Measurements from ENCODE around the gene ALDOA.

ALDOA gene

DNA sequence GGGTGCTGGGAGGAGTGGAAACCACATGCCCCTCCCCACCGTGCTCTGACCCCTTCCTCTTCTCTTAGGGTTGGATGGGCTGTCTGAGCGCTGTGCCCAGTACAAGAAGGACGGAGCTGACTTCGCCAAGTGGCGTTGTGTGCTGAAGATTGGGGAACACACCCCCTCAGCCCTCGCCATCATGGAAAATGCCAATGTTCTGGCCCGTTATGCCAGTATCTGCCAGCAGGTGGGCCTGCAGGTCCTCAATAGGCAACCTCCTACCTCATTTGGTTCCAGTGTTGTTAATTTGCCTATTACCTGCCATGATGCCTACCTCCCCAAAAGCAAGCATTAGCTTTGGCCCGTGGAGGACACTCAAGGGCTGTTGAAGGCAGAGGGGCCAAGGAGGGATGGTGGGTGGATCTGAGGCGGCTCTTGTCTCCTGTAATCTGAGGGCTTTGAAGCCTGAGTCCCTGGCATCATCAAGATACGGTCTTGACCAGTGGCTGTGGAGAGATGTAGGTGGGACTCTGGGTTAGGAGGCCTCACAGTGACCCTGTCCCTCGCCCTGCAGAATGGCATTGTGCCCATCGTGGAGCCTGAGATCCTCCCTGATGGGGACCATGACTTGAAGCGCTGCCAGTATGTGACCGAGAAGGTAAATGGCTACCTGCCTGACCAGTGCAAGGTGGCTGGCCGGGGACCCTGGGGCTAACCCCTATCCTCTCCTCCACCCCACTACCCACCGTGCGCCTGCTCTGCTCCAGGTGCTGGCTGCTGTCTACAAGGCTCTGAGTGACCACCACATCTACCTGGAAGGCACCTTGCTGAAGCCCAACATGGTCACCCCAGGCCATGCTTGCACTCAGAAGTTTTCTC, 3.4 kb downstream of the ALDOA start:
- Histone ChIP-seq H3K4me1 (ENCODE audit: control insufficient read depth, insufficient read depth, low read length) (peaks cover 16% of the 10 kb centered on the region), H3K36me3 (ENCODE audit: control insufficient read depth, insufficient read depth, low read length) (peaks cover 38% of the 10 kb centered on the region), H3K27ac (ENCODE audit: insufficient read depth, low read depth, low read length, poor library complexity, severe bottlenecking) (no peak overlapping the region), H3K9me3 (ENCODE audit: control insufficient read depth, low read length) (no peaks in the 10 kb centered on the region), H3K4me3 (ENCODE audit: insufficient read depth, low read depth, low read length) (no peak overlapping the region), H3K27me3 (ENCODE audit: control insufficient read depth, insufficient read depth, low read length, poor library complexity, severe bottlenecking) (no peaks in the 10 kb centered on the region)
- WGBS, 2 experiments: 95 to 96% methylated on average over 17 of the region's 17 CpGs

DNA sequence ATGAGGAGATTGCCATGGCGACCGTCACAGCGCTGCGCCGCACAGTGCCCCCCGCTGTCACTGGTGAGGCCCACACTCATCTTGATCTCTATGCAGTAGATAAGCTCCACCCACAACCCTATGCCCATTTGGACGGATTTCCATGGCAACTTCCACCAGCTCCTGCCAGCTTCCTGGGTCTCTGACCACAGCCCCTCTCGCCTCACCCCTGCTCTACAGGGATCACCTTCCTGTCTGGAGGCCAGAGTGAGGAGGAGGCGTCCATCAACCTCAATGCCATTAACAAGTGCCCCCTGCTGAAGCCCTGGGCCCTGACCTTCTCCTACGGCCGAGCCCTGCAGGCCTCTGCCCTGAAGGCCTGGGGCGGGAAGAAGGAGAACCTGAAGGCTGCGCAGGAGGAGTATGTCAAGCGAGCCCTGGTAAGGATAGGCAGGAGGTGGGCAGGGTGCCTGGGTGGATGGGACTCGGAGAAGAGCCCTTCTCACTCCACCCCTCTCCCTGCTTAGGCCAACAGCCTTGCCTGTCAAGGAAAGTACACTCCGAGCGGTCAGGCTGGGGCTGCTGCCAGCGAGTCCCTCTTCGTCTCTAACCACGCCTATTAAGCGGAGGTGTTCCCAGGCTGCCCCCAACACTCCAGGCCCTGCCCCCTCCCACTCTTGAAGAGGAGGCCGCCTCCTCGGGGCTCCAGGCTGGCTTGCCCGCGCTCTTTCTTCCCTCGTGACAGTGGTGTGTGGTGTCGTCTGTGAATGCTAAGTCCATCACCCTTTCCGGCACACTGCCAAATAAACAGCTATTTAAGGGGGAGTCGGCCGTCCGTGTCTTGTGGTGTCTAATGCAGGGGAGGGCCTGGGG, 4.3 kb downstream of the ALDOA start:
- no peaks in the 10 kb centered on the region for H3K9me3 ChIP-seq (ENCODE audit: control insufficient read depth, low read length)
- H3K36me3 ChIP-seq (ENCODE audit: control insufficient read depth, insufficient read depth, low read length): peaks cover 38% of the 10 kb centered on the region
- no peaks in the 10 kb centered on the region for H3K27me3 ChIP-seq (ENCODE audit: control insufficient read depth, insufficient read depth, low read length, poor library complexity, severe bottlenecking)
- 95% methylated on average over 31 of the region's 31 CpGs for WGBS, 2 experiments
- H3K27ac ChIP-seq (ENCODE audit: insufficient read depth, low read depth, low read length, poor library complexity, severe bottlenecking): no peak overlapping the region
- no peak overlapping the region for H3K4me3 ChIP-seq (ENCODE audit: insufficient read depth, low read depth, low read length)
- H3K4me1 ChIP-seq (ENCODE audit: control insufficient read depth, insufficient read depth, low read length): peaks cover 14% of the 10 kb centered on the region

DNA sequence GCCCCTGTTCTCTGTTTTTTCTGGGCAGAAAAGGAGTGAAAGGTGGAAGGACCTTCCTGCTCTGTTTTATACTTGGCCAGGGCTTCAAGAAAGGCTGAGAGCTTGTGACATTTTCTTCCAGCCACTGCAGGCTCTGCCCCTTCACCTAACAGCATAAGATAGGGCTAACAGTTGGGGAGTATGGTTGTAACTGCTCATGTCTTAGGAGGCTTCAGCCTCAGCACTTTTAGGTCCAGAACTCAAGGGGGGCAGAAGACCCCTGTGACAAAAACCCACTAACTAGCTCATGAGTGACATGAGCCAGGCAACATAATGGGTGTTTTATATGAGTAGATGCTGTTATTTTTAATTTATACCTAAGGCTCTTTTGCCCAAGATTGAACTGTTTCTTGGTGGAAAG, 4.9 kb downstream of the ALDOA start:
- peaks cover 38% of the 10 kb centered on the region for H3K36me3 ChIP-seq (ENCODE audit: control insufficient read depth, insufficient read depth, low read length)

DNA sequence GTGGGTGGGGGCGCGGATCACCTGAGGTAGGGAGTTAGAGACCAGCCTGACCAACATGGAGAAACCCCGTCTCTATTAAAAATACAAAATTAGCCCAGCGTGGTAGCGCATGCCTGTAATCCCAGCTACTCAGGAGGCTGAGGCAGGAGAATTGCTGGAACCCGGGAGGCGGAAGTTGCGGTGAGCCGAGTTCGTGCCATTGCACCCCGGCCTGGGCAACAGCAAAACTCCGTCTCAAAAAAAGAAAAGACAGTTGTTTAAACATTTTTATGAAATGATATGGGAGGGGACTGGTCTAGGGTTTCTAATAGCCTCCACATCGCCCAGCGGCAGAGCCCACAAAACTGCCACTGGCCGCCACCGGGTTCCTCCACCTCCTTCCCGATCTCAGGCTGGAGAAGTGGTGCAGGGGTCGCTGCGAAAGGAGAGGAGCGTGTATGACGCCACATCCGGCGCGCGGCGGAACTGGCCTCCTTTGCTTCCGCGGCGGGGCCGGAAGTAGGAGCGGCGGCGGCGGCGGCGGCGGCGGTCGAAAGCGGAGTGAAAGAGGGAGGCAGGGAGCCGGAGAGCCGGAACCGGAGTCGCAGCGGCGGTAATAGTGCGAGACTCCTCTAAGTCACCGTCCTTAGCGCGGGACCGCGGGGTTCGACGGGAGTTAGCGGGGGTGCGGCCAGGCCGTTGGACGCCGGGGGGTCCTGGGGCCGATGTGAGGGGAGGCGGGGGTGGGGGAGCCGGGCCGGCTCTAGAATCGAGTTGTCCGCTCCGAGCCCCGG, 10.1 kb downstream of the ALDOA start, which contains the start of gene PPP4C:
TSS of gene PPP4C (plus strand) at position 492 of the 773 bp plus-strand sequence. CDS start 384 bp downstream, outside the sequence.
- Histone ChIP-seq H3K4me1 (ENCODE audit: control insufficient read depth, insufficient read depth, low read length) (no peaks in the 10 kb centered on the region), H3K36me3 (ENCODE audit: control insufficient read depth, insufficient read depth, low read length) (peaks cover 19% of the 10 kb centered on the region)
- WGBS, 2 experiments: 7 to 8% methylated on average over 67 of the region's 67 CpGs

More for the DNA sequence above, 4.9 kb downstream of the ALDOA start:
- no peak overlapping the region for H3K27ac ChIP-seq (ENCODE audit: insufficient read depth, low read depth, low read length, poor library complexity, severe bottlenecking)
- no peaks in the 10 kb centered on the region for H3K9me3 ChIP-seq (ENCODE audit: control insufficient read depth, low read length)
- H3K4me1 ChIP-seq (ENCODE audit: control insufficient read depth, insufficient read depth, low read length): peaks cover 14% of the 10 kb centered on the region
- no peaks in the 10 kb centered on the region for H3K27me3 ChIP-seq (ENCODE audit: control insufficient read depth, insufficient read depth, low read length, poor library complexity, severe bottlenecking)
- no peak overlapping the region for H3K4me3 ChIP-seq (ENCODE audit: insufficient read depth, low read depth, low read length)

DNA sequence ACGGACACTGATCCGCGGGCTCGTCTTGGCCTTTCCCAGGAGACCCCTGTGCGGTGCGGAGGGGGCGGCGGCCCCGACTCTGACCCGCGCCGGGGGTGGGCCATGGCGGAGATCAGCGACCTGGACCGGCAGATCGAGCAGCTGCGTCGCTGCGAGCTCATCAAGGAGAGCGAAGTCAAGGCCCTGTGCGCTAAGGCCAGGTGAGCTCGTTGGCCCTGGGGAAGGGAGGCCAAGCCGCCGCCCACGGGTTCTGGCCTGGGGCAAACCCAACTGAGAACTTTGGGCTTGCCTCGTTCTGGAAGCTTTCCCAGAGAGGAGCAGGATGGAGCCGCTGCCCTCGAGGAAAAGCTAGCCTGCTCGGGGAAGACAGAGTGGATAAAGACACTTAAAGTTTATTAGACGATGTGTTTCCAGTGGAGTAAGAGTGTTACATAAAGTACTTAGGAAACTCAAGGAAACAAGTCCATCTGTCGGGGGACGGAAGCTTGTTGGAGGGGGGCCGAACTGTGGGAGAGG, 10.8 kb downstream of the ALDOA start:
- Histone ChIP-seq H3K9me3 (ENCODE audit: control insufficient read depth, low read length) (no peaks in the 10 kb centered on the region), H3K27ac (ENCODE audit: insufficient read depth, low read depth, low read length, poor library complexity, severe bottlenecking) (peak overlapping the region; percentile 69), H3K36me3 (ENCODE audit: control insufficient read depth, insufficient read depth, low read length) (peaks cover 25% of the 10 kb centered on the region), H3K4me3 (ENCODE audit: insufficient read depth, low read depth, low read length) (peak overlapping the region; percentile 89), H3K4me1 (ENCODE audit: control insufficient read depth, insufficient read depth, low read length) (no peaks in the 10 kb centered on the region), H3K27me3 (ENCODE audit: control insufficient read depth, insufficient read depth, low read length, poor library complexity, severe bottlenecking) (no peaks in the 10 kb centered on the region)
- 7% methylated on average over 33 of the region's 33 CpGs for WGBS, 2 experiments

More for the DNA sequence above, 10.1 kb downstream of the ALDOA start, which contains the start of gene PPP4C:
- H3K27me3 ChIP-seq (ENCODE audit: control insufficient read depth, insufficient read depth, low read length, poor library complexity, severe bottlenecking): no peaks in the 10 kb centered on the region
- H3K9me3 ChIP-seq (ENCODE audit: control insufficient read depth, low read length): no peaks in the 10 kb centered on the region
- H3K4me3 ChIP-seq (ENCODE audit: insufficient read depth, low read depth, low read length): peak within 1 kb of the TSS; percentile 89
- H3K27ac ChIP-seq (ENCODE audit: insufficient read depth, low read depth, low read length, poor library complexity, severe bottlenecking): peak within 1 kb of the TSS; percentile 69

DNA sequence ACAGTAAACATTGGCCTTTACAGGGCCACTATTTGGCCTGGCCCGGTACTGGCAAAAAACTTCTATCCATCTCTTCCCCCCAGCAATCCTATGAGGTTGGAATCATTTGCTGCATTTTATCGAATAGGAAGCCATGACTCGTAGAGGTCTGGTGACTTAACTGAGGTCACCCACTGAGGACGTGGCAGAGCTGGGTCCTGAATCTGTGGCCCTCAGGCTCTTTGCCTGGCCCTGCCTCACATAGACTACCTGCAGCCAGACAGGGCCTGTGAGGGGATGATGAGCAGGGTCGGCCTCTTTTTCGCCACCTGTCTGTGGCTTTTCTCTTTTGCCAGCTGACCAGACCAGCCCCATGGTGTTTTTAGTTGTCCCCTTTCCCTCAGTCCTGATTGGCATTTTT, 12.1 kb downstream of the ALDOA start:
- Histone ChIP-seq H3K4me3 (ENCODE audit: insufficient read depth, low read depth, low read length) (no peak overlapping the region), H3K27me3 (ENCODE audit: control insufficient read depth, insufficient read depth, low read length, poor library complexity, severe bottlenecking) (no peaks in the 10 kb centered on the region), H3K4me1 (ENCODE audit: control insufficient read depth, insufficient read depth, low read length) (no peaks in the 10 kb centered on the region), H3K27ac (ENCODE audit: insufficient read depth, low read depth, low read length, poor library complexity, severe bottlenecking) (no peak overlapping the region), H3K36me3 (ENCODE audit: control insufficient read depth, insufficient read depth, low read length) (peaks cover 29% of the 10 kb centered on the region), H3K9me3 (ENCODE audit: control insufficient read depth, low read length) (no peaks in the 10 kb centered on the region)
- 92 to 97% methylated on average over 6 of the region's 6 CpGs for WGBS, 2 experiments

DNA sequence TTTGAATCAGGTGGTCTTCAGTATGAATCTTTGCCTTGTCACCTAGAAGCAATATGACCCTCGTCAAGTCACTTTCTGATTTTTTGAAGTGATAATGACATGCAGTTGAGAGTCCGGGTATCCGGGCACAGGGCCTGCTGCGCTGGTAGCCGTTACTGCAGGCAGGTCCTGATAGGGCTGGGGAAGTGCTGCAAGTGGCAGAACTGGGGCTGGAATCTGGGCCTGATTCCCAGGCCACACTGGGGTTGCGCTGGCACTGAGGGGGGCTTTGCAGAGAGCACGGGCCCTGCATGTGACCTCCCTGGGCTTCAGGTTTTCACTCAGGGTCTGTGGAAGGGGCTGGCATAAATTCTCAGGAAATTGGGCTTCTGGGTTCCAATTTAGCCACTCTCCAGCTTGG, 13.2 kb downstream of the ALDOA start:
- Histone ChIP-seq H3K27ac (ENCODE audit: insufficient read depth, low read depth, low read length, poor library complexity, severe bottlenecking) (no peak overlapping the region), H3K27me3 (ENCODE audit: control insufficient read depth, insufficient read depth, low read length, poor library complexity, severe bottlenecking) (no peaks in the 10 kb centered on the region), H3K9me3 (ENCODE audit: control insufficient read depth, low read length) (no peaks in the 10 kb centered on the region), H3K4me3 (ENCODE audit: insufficient read depth, low read depth, low read length) (no peak overlapping the region), H3K4me1 (ENCODE audit: control insufficient read depth, insufficient read depth, low read length) (no peaks in the 10 kb centered on the region), H3K36me3 (ENCODE audit: control insufficient read depth, insufficient read depth, low read length) (peaks cover 32% of the 10 kb centered on the region)
- 94% methylated on average over 7 of the region's 7 CpGs for WGBS, 2 experiments

DNA sequence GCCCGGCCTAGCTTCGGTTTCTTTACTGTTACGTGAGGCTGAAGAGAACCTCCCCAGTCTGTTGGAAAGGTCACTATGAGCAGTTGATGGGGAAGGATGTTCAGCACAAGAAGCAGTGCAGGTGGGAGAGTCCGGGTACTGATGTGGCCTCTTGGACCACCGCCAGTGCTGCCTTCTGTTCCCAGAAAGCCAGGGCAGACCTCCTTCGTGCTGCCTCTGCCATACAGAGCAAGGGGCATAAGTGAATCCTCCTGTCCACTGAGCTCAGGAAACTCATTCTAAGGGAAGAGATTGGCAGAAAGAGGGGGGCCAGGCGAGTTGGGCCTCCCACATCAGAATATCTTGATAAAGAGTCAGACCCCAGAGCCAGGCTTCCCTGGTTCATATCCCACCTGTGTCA, 13.9 kb downstream of the ALDOA start:
- Histone ChIP-seq H3K36me3 (ENCODE audit: control insufficient read depth, insufficient read depth, low read length) (peaks cover 40% of the 10 kb centered on the region), H3K9me3 (ENCODE audit: control insufficient read depth, low read length) (no peaks in the 10 kb centered on the region), H3K4me3 (ENCODE audit: insufficient read depth, low read depth, low read length) (no peak overlapping the region), H3K4me1 (ENCODE audit: control insufficient read depth, insufficient read depth, low read length) (no peaks in the 10 kb centered on the region), H3K27ac (ENCODE audit: insufficient read depth, low read depth, low read length, poor library complexity, severe bottlenecking) (no peak overlapping the region), H3K27me3 (ENCODE audit: control insufficient read depth, insufficient read depth, low read length, poor library complexity, severe bottlenecking) (no peaks in the 10 kb centered on the region)
- 93 to 94% methylated on average over 7 of the region's 7 CpGs for WGBS, 2 experiments

DNA sequence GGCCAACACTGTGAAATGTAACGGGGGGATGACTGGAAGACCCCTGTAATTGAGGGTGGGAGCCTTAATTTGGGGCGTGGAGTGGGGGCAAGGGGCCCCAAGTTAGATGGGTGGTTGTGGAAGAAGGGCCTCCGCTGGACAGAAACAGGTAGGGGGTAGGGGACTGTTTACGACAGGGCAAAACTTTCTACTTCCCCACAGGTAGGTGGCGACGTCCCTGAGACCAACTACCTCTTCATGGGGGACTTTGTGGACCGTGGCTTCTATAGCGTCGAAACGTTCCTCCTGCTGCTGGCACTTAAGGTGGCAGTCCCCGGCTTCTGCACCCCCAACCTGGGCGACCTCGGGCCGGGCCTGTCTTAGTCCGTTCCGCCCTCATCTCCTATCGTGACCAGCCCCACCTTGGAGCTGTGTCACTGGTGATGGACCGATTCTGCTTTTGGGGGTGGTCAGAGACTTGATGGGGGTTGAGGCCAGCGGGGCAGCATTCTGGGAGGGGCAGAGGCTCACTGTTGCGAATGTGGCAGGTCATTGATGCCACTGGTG, 17.1 kb downstream of the ALDOA start:
- 91 to 92% methylated on average over 20 of the region's 20 CpGs for WGBS, 2 experiments
- Histone ChIP-seq H3K27ac (ENCODE audit: insufficient read depth, low read depth, low read length, poor library complexity, severe bottlenecking) (no peak overlapping the region), H3K4me3 (ENCODE audit: insufficient read depth, low read depth, low read length) (no peak overlapping the region), H3K4me1 (ENCODE audit: control insufficient read depth, insufficient read depth, low read length) (no peaks in the 10 kb centered on the region), H3K36me3 (ENCODE audit: control insufficient read depth, insufficient read depth, low read length) (peaks cover 52% of the 10 kb centered on the region), H3K27me3 (ENCODE audit: control insufficient read depth, insufficient read depth, low read length, poor library complexity, severe bottlenecking) (no peaks in the 10 kb centered on the region), H3K9me3 (ENCODE audit: control insufficient read depth, low read length) (no peaks in the 10 kb centered on the region)

All from ectodermal cell (in vitro differentiated cells).